ENCODE results near the gene PRSS8. TPM values are rescaled to one million over a fixed set of nuclear protein-coding genes. Genes with fewer than 3 reads are reported as not detected.
A peak's percentile ranks its signal among the peaks of the same experiment; 100 is the strongest.
"Not testable (repeated sequence)": the region's sequence is repeated elsewhere in the genome, so short reads cannot be mapped to it uniquely, and the experiment has no call there.

Gene PRSS8
- total RNA-seq, 1 experiment from 2014 or later, result 42.6 TPM

- TF ChIP-seq ATF3 (IDR thresholded peaks at IDR 0.05) (no peak), ZFX (IDR thresholded peaks at IDR 0.05) (peak; percentile 73; the same call in 1 of the 2 replicates)
Measured at GRCh38 chr16:31105677-31106213, 29.8 kb downstream of the PRSS8 start (continued).

GRCh38 chr16:31100876-31101641 lies 34.5 kb downstream of the PRSS8 start:
- BruUV-seq (replicated peaks); H3K79me2 ChIP-seq (ENCODE audit: insufficient read depth, low read length); H3K9ac ChIP-seq (ENCODE audit: low read length); H3K27me3 ChIP-seq (ENCODE audit: insufficient read depth, low read length); DNase-seq (ENCODE audit: low read depth, low spot score); H3K36me3 ChIP-seq (ENCODE audit: control insufficient read depth in 1 of 2, insufficient read depth in 2 of 2, low read length in 2 of 2); H2AFZ ChIP-seq (ENCODE audit: low read depth, low read length, poor library complexity, severe bottlenecking); intact Hi-C loops (cut with micrococcal nuclease); H3K9me3 ChIP-seq (ENCODE audit: control insufficient read depth in 1 of 2, insufficient read depth in 1 of 2, low read depth in 1 of 2, low read length in 2 of 2); H3K4me3 ChIP-seq (replicated peaks in 1 of 2; ENCODE audit: low read depth in 1 of 2, low read length in 2 of 2); ATAC-seq; H3K9me2 ChIP-seq (ENCODE audit: insufficient read depth); H4K20me1 ChIP-seq (ENCODE audit: insufficient read depth); H3K27ac ChIP-seq (ENCODE audit: low read depth, low read length): not testable (repeated sequence)
- ChIA-PET CTCF (interaction anchor here (1.5 to 2.2 kb wide), 2 partner anchors 41 to 116 kb away, joined by 3 to 7 read pairs; partner anchors contain the start of gene HSD3B7), POLR2A (interaction anchor here (0.6 to 3.5 kb wide), 3 partner anchors 16 to 70 kb away, joined by 4 to 14 read pairs (median 5); partner anchors contain the start of genes KAT8, ZNF646 and ZNF668), RAD21 (ENCODE audit: low non-redundant PET in 1 of 2, low total read pairs in 2 of 2, uncharacterized antibody in 2 of 2, unreplicated experiment in 2 of 2) (interaction anchor here in 1 of 2 experiments (0.6 to 0.7 kb wide), 2 partner anchors 10 to 244 kb away, joined by 3 to 4 read pairs; no protein-coding TSS in a partner anchor)
- peak overlapping the region; percentile 17; the same call in 1 of the 2 replicates for H3K4me2 ChIP-seq (ENCODE audit: low read length)
- peaks cover 11 to 18% of the 10 kb centered on the region in 2 experiments; a peak in 3 of 4 replicates for H3K4me1 ChIP-seq (ENCODE audit: control insufficient read depth in 1 of 2, insufficient read depth in 2 of 2, low read length in 2 of 2)

GRCh38 chr16:31099860-31100638 lies 35.5 kb downstream of the PRSS8 start:
- H4K20me1 ChIP-seq (ENCODE audit: insufficient read depth), result no peaks in the 10 kb centered on the region
- no peak for DNase-seq (ENCODE audit: low read depth, low spot score)
- no peaks in the 10 kb centered on the region for H3K79me2 ChIP-seq (ENCODE audit: insufficient read depth, low read length)
- ChIA-PET RAD21 (ENCODE audit: low non-redundant PET in 1 of 2, low total read pairs in 2 of 2, uncharacterized antibody in 2 of 2, unreplicated experiment in 2 of 2) (no interaction called here), CTCF (interaction anchor here (1.5 kb wide), 1 partner anchor 42 kb away, joined by 3 read pairs; no protein-coding TSS in a partner anchor), POLR2A (interaction anchor here (0.7 to 3.5 kb wide), 3 partner anchors 17 to 408 kb away, joined by 3 to 14 read pairs (median 4); partner anchors contain the start of genes KAT8, RUSF1, ZNF646 and ZNF668)
- ATAC-seq, result no peak
- H3K9me3 ChIP-seq (ENCODE audit: control insufficient read depth in 1 of 2, insufficient read depth in 1 of 2, low read depth in 1 of 2, low read length in 2 of 2), result no peaks in the 10 kb centered on the region
- intact Hi-C loops (cut with micrococcal nuclease), result loop anchor here (10.0 kb wide), 1 partner anchor 145 kb away; the partner anchor contains the start of gene SETD1A
- no peak overlapping the region for H3K9ac ChIP-seq (ENCODE audit: low read length)
- no peaks in the 10 kb centered on the region for H3K9me2 ChIP-seq (ENCODE audit: insufficient read depth)
- no TSS peak for BruUV-seq (replicated peaks)
- H3K36me3 ChIP-seq (ENCODE audit: control insufficient read depth in 1 of 2, insufficient read depth in 2 of 2, low read length in 2 of 2), result no peaks in the 10 kb centered on the region
- no peak overlapping the region for H3K27ac ChIP-seq (ENCODE audit: low read depth, low read length)
- H2AFZ ChIP-seq (ENCODE audit: low read depth, low read length, poor library complexity, severe bottlenecking), result no peak overlapping the region
- H3K27me3 ChIP-seq (ENCODE audit: insufficient read depth, low read length), result no peaks in the 10 kb centered on the region
- no peak overlapping the region for H3K4me3 ChIP-seq (replicated peaks in 1 of 2; ENCODE audit: low read depth in 1 of 2, low read length in 2 of 2)
- H3K4me1 ChIP-seq (ENCODE audit: control insufficient read depth in 1 of 2, insufficient read depth in 2 of 2, low read length in 2 of 2), result peaks cover 15 to 23% of the 10 kb centered on the region in 2 experiments
- H3K4me2 ChIP-seq (ENCODE audit: low read length), result no peak overlapping the region
- TF ChIP-seq MAX (IDR thresholded peaks at IDR 0.05), result no peak
- TF ChIP-seq ZBTB33 (IDR thresholded peaks at IDR 0.05; ENCODE audit: extremely low read depth, insufficient replicate concordance, low read length), result no peak
- peak; percentile 59 for TF ChIP-seq YY1 (IDR thresholded peaks at IDR 0.05; ENCODE audit: extremely low read depth, insufficient replicate concordance, low read depth, low read length)
- no peak for TF ChIP-seq ZFX (IDR thresholded peaks at IDR 0.05)
- no peak for TF ChIP-seq SRF (IDR thresholded peaks at IDR 0.05; ENCODE audit: low read depth)

Measured in HCT116 (cell line).